A549 (cell line): Measurements from ENCODE around the gene VSTM4. TPM values are rescaled to one million over a fixed set of nuclear protein-coding genes. Genes with fewer than 3 reads are reported as not detected.

ENCODE experiments used
- ATAC-seq, 2 experiments: fragments of 200-7000 bp in 1 of 2; fragments of >200 bp in 1 of 2; cut with Nextera tagmentation in 1 of 2; cut with Tn5 transposase in 1 of 2; 3 replicates each; pipeline versions ENCODE4 v1.8.0 to v1.9.1; 2018 to 2020; ENCODE audit warnings: mild to moderate bottlenecking in 1 of 2, moderate library complexity in 1 of 2
- CTCF ChIA-PET: fragments of 300-600 bp; sonication (Branson Sonifier 250); formaldehyde crosslinking; extraction: SDS; loops from one replicate; lab custom pipeline; 2021; ENCODE audit warnings: antibody characterized with exemption, inconsistent platforms; lab: Yijun Ruan, JAX
- POLR2A ChIA-PET: fragments of 350-600 bp; formaldehyde crosslinking; extraction: SDS; loops from one replicate; lab custom pipeline; 2021; ENCODE audit warnings: antibody characterized with exemption, inconsistent platforms; lab: Yijun Ruan, JAX
- DNase-seq, 2 experiments: peaks; one replicate each; pipeline versions ENCODE4 v3.0.0 to v3.0.0-alpha.2; 2011 to 2016; ENCODE audit warnings: low read depth in 1 of 2, low spot score in 1 of 2
- FAIRE-seq: peaks from 2 replicates; lab custom pipeline; 2011; peaks lifted over from hg19 to GRCh38; lab: Jason Lieb, UNC
- H3K27ac ChIP-seq, 2 experiments: fragments of >200 bp; sonication (Bioruptor Twin); formaldehyde crosslinking; 3 replicates each; pipeline ENCODE4 v1.5.1; 2016 to 2017
- H3K4me1 ChIP-seq: fragments of >200 bp; sonication (Bioruptor Twin); formaldehyde crosslinking; 3 replicates; pipeline ENCODE4 v1.6.1; 2016
- H3K4me2 ChIP-seq: fragments of >200 bp; sonication (Bioruptor Twin); formaldehyde crosslinking; 3 replicates; pipeline ENCODE4 v1.6.1; 2016
- H3K4me3 ChIP-seq: fragments of >200 bp; sonication (Bioruptor Twin); formaldehyde crosslinking; 3 replicates; pipeline ENCODE4 v1.5.1; 2016
- H3K9me3 ChIP-seq: fragments of >200 bp; sonication (Bioruptor Twin); formaldehyde crosslinking; 3 replicates; pipeline ENCODE4 v1.6.1; 2016
- BCL3 ChIP-seq: fragments of >200 bp; sonication (Bioruptor Twin); formaldehyde crosslinking; IDR thresholded peaks from 3 replicates; pipeline ENCODE4 v1.6.1; 2016
- CHD2 ChIP-seq: fragments of 150-350 bp; IDR thresholded peaks from 2 replicates; pipeline ENCODE4 v1.6.1; 2014; ENCODE audit warnings: low read length; ENCODE audit not compliant: partially characterized antibody
- CTCF ChIP-seq: fragments of >200 bp; sonication (Bioruptor Twin); formaldehyde crosslinking; IDR thresholded peaks from 3 replicates; pipeline ENCODE4 v1.5.1; 2016
- ELK1 ChIP-seq: fragments of 150-350 bp; IDR thresholded peaks from 2 replicates; pipeline ENCODE4 v1.6.1; 2014; ENCODE audit warnings: low read depth, mild to moderate bottlenecking, low read length
- FOSB ChIP-seq: fragments of 250-450 bp; sonication (Bioruptor Pico); IDR thresholded peaks from 2 replicates; pipeline ENCODE4 v1.5.0; 2020; ENCODE audit warnings: mild to moderate bottlenecking, moderate library complexity
- HDAC2 ChIP-seq: fragments of 200-600 bp; sonication (generic); IDR thresholded peaks from 2 replicates; pipeline ENCODE4 v1.6.1; 2016
- HOXA7 ChIP-seq: fragments of 250-450 bp; sonication (Bioruptor Pico); IDR thresholded peaks from 2 replicates; pipeline ENCODE4 v1.5.0; 2020; ENCODE audit warnings: mild to moderate bottlenecking, moderate library complexity
- HOXB13 ChIP-seq: fragments of 250-450 bp; sonication (Bioruptor Pico); IDR thresholded peaks from 2 replicates; pipeline ENCODE4 v1.5.0; 2020; ENCODE audit warnings: low read depth, mild to moderate bottlenecking, moderate library complexity
- HOXB5 ChIP-seq: fragments of 250-450 bp; sonication (Bioruptor Pico); IDR thresholded peaks from 2 replicates; pipeline ENCODE4 v1.5.0; 2020; ENCODE audit warnings: mild to moderate bottlenecking, moderate library complexity
- MAX ChIP-seq: IDR thresholded peaks from 2 replicates; pipeline ENCODE4 v1.6.1; 2012
- MAZ ChIP-seq: fragments of 150-350 bp; IDR thresholded peaks from 2 replicates; pipeline ENCODE4 v1.6.1; 2014; ENCODE audit warnings: antibody characterized with exemption, low read depth, low read length, borderline replicate concordance
- MYC ChIP-seq: IDR thresholded peaks from 2 replicates; pipeline ENCODE4 v1.6.1; 2012; ENCODE audit warnings: mild to moderate bottlenecking, inconsistent platforms, low read length, improper control_type of control experiment, borderline replicate concordance
- RARB ChIP-seq: fragments of 250-450 bp; sonication (Bioruptor Pico); IDR thresholded peaks from 2 replicates; pipeline ENCODE4 v1.8.0; 2021; ENCODE audit warnings: mild to moderate bottlenecking, moderate library complexity
- RCOR1 ChIP-seq: fragments of 150-350 bp; IDR thresholded peaks from 2 replicates; pipeline ENCODE4 v1.6.1; 2014; ENCODE audit warnings: antibody characterized with exemption, low read length, low read depth
- SREBF2 ChIP-seq: fragments of 450-650 bp; IDR thresholded peaks from 2 replicates; pipeline ENCODE4 v1.6.1; 2014; ENCODE audit warnings: mild to moderate bottlenecking, moderate library complexity
- WGBS: methylation state at CpG from one replicate; pipeline ENCODE4 v1.1.6; 2017; ENCODE audit errors: missing lambda C conversion rate; 5-methylcytosine and 5-hydroxymethylcytosine counted together
- polyA plus RNA-seq, 4 experiments: library from polyadenylated mRNA; depleted of rRNA in 3 of 4; stranded (reverse); fragments of >200 nt; fragmentation: RNase III in 1 of 4; extraction: RNeasy Plus Mini Kit Qiagen cat#74134 plus additional on column Dnase treatment in 1 of 4; gene quantifications; 2 replicates in 3 of 4; 3 replicates in 1 of 4; pipeline ENCODE4 v1.2.3, GENCODE V29; 2011 to 2017

VSTM4 gene
- polyA plus RNA-seq, 2 of the 4 experiments (the other 2 are of a cell fraction) = 0.18 to 0.53 TPM

GRCh38 chr10:49009199-49009979 lies 105.9 kb downstream of the VSTM4 start:
- Histone ChIP-seq H3K4me2 (no peak overlapping the region), H3K4me3 (no peak overlapping the region), H3K27ac (no peak overlapping the region), H3K4me1 (no peaks in the 10 kb centered on the region), H3K9me3 (no peaks in the 10 kb centered on the region)
- ChIA-PET CTCF (interaction anchor here (1.0 kb wide), 1 partner anchor 28 kb away, joined by 3 read pairs; no protein-coding TSS in a partner anchor), POLR2A (no interaction called here)
- no peak for ATAC-seq
- DNase-seq = no peak
- FAIRE-seq = no peak
- WGBS = 14% methylated on average over 8 of the region's 8 CpGs
- TF ChIP-seq HOXA7 (no peak), CTCF (no peak)

- Histone ChIP-seq H3K27ac (no peak overlapping the region), H3K4me3 (no peak overlapping the region), H3K4me2 (no peak overlapping the region), H3K9me3 (no peaks in the 10 kb centered on the region), H3K4me1 (no peaks in the 10 kb centered on the region)
- ATAC-seq (no peak), FAIRE-seq (no peak), DNase-seq (no peak)
- CTCF ChIA-PET = interaction anchor here (0.6 to 1.6 kb wide), 2 partner anchors 11 to 181 kb away, joined by 3 to 4 read pairs; no protein-coding TSS in a partner anchor
- 47% methylated on average over 11 of the region's 13 CpGs for whole genome bisulfite sequencing
- no peak for TF ChIP-seq FOSB (CRISPR knock-in tag)
- no peak for TF ChIP-seq CHD2
- TF ChIP-seq BCL3 = no peak
- no peak for TF ChIP-seq HDAC2
- POLR2A ChIA-PET = no interaction called here
Measured at GRCh38 chr10:49008505-49009198, 106.7 kb downstream of the VSTM4 start.

- TF ChIP-seq ELK1 (no peak), CHD2 (no peak), MYC (no peak), MAZ (no peak), HOXB5 (CRISPR knock-in tag) (no peak), FOSB (CRISPR knock-in tag) (no peak), MAX (no peak), RARB (CRISPR knock-in tag) (no peak), SREBF2 (no peak), HOXB13 (CRISPR knock-in tag) (no peak), RCOR1 (no peak)
Measured at GRCh38 chr10:49008091-49008490, 107.2 kb downstream of the VSTM4 start.

More at GRCh38 chr10:49008091-49008490, 107.2 kb downstream of the VSTM4 start:
- ATAC-seq (no peak), DNase-seq (no peak), FAIRE-seq (no peak)
- Histone ChIP-seq H3K27ac (no peak overlapping the region), H3K9me3 (no peaks in the 10 kb centered on the region), H3K4me3 (no peak overlapping the region), H3K4me2 (no peak overlapping the region), H3K4me1 (no peaks in the 10 kb centered on the region)
- ChIA-PET POLR2A (no interaction called here), CTCF (interaction anchor here (0.6 to 1.6 kb wide), 2 partner anchors 10 to 181 kb away, joined by 3 to 4 read pairs; no protein-coding TSS in a partner anchor)
- 20% methylated on average over 1 of the region's 1 CpG for WGBS
